OCI-LY7 (cell line): ENCODE data around the gene TBC1D5.

ENCODE experiments used
- CTCF ChIP-seq: fragments of 200-600 bp; sonication (generic); conservative IDR thresholded peaks from 2 replicates; pipeline ENCODE4 v1.5.1; 2014; ENCODE audit warnings: mild to moderate bottlenecking, antibody characterized with exemption, low read length, moderate library complexity, mixed read lengths
- EZH2phosphoT487 ChIP-seq: fragments of 200-600 bp; sonication (generic); IDR thresholded peaks from 2 replicates; pipeline ENCODE4 v1.6.1; 2018; ENCODE audit warnings: low read depth, borderline replicate concordance, mild to moderate bottlenecking, mixed run types, antibody characterized with exemption, low read length, moderate library complexity, mixed read lengths

GRCh38 chr3:17770682-17771081 is 28.3 kb upstream of the TBC1D5 start:
- TF ChIP-seq CTCF, result no peak
- no peak for TF ChIP-seq EZH2phosphoT487
